ENCODE results near the gene ARL16.

DNA sequence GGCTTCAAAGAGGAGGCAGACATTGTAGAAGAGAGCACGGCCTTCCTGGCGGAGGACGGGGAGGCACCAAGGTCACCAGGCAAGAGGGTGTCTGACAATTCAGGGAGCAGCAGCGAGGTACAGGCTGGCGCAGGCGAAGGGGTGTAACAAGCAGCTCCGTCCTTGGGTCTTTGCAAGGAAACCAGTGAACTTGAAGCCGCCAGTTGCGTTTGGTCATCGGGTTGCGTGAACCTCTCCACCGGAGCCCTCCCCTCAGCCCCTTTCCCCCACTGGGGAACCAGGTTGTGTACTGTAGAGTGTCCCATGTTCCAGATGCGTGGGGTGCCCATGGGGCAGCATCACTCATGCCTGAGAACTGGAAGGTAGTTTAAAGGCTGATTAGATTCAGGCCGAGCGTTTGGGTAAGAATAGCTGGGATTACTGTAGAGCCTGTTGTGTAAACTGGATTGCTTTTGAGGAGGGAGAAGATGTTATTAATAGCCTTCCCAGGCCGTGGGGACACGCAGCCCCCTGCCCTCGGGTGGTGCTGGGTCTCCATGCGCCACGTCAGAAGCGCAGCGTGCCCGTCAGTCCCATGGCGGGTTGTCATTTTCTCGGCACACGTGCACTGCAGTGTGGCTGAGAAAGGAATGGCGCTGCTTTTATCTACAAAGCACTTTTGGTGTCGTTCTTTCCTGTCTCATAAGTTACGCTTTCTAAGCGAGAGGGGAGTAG lies 22.1 kb upstream of the ARL16 start:
- no peak for TF ChIP-seq POLR2A (IDR thresholded peaks at IDR 0.05)
- TF ChIP-seq, protein P1, sequence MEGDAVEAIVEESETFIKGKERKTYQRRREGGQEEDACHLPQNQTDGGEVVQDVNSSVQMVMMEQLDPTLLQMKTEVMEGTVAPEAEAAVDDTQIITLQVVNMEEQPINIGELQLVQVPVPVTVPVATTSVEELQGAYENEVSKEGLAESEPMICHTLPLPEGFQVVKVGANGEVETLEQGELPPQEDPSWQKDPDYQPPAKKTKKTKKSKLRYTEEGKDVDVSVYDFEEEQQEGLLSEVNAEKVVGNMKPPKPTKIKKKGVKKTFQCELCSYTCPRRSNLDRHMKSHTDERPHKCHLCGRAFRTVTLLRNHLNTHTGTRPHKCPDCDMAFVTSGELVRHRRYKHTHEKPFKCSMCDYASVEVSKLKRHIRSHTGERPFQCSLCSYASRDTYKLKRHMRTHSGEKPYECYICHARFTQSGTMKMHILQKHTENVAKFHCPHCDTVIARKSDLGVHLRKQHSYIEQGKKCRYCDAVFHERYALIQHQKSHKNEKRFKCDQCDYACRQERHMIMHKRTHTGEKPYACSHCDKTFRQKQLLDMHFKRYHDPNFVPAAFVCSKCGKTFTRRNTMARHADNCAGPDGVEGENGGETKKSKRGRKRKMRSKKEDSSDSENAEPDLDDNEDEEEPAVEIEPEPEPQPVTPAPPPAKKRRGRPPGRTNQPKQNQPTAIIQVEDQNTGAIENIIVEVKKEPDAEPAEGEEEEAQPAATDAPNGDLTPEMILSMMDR (IDR thresholded peaks at IDR 0.05): no peak
